Fibroblast of pulmonary artery (primary cell): ENCODE data around the gene MLLT3.

ENCODE experiments used
- DNase-seq: peaks from one replicate; pipeline ENCODE4 v3.0.0-alpha.2; 2010; ENCODE audit warnings: low read depth
- H3K4me3 ChIP-seq: replicated peaks from 2 replicates; pipeline ENCODE4 v1.5.1; 2011; ENCODE audit warnings: low read depth, mild to moderate bottlenecking, control low read depth, low read length, moderate library complexity
- TF ChIP-seq, protein P1 (sequence below): IDR thresholded peaks from 2 replicates; pipeline ENCODE4 v1.5.1; 2011; ENCODE audit warnings: mild to moderate bottlenecking, control low read depth, low read length, inconsistent platforms; ENCODE audit errors: missing control alignments

Gene MLLT3

DNA sequence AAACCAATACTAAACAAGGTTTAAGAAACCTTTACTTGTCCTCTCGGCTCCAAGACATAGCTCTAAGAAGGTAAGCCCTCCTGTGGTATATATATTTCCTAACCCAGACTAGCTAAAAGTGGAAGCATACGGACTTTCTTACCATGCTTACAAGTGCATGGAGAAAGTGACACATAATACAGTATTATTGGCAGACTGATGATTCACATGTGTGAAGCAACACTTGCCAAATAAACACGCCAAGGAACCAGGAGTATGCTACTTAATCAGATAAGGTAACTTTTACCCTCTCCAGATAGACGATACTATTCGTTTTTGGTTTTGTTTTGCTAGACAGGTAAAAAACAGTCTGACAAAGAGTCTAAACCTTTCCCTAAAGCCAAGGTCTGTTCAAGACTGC, 264.1 kb downstream of the MLLT3 start:
- peak; percentile 45 for DNase-seq
- TF ChIP-seq, protein P1, sequence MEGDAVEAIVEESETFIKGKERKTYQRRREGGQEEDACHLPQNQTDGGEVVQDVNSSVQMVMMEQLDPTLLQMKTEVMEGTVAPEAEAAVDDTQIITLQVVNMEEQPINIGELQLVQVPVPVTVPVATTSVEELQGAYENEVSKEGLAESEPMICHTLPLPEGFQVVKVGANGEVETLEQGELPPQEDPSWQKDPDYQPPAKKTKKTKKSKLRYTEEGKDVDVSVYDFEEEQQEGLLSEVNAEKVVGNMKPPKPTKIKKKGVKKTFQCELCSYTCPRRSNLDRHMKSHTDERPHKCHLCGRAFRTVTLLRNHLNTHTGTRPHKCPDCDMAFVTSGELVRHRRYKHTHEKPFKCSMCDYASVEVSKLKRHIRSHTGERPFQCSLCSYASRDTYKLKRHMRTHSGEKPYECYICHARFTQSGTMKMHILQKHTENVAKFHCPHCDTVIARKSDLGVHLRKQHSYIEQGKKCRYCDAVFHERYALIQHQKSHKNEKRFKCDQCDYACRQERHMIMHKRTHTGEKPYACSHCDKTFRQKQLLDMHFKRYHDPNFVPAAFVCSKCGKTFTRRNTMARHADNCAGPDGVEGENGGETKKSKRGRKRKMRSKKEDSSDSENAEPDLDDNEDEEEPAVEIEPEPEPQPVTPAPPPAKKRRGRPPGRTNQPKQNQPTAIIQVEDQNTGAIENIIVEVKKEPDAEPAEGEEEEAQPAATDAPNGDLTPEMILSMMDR, result no peak
- no peak overlapping the region for H3K4me3 ChIP-seq

DNA sequence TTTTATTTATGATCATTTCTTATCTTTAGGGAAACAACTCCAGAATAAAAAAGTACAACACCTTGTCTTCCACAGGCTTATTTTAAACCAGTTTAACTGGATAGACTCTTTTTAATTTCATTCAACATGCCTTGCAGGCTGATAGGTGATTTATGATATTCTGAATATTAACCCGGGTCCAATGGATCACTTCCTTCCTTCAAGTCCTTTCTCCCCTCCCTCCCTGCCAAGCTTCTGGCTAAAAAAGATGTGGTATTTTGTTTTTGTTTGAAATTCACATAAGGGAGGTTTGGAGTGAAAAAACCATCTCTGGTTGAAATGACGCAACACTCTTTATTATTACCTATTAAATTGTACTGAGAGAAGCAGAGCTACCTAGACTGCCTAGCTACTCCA, 265.3 kb downstream of the MLLT3 start:
- TF ChIP-seq, protein P1, result no peak
- peak; percentile 17 for DNase-seq
- no peak overlapping the region for H3K4me3 ChIP-seq

DNA sequence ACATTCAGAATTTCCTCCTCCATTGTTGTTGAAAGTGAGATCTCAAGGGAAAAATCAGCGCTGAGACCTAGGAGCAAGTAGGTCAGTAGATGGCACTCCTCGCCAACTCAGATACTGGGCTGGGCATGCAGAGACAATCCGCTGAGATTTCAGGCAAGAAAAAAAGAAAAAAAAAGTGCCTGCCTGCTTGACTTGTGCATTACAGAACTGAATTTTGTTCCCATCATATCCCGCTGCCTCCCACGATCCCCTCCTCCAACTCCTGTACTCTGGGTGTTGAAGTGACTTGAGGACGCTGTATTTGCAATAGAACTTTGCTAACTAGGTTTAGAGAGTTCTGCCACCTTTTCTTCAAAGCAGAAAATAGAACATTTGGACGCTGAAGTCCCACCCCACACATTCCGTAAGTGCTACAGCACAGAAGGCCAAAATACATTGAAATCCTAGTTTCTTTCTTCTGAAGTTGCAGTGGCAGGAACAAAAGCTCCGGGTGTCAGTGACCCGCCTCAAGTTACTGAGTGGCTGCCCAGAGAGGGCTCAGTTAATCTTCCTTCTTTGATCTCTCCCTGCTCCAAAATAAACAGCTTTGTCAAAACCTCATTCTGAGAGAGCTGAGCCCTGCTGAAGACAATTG, 265.8 kb downstream of the MLLT3 start:
- peak overlapping the region; percentile 31 for H3K4me3 ChIP-seq
- TF ChIP-seq, protein P1, result peak; percentile 63
- DNase-seq, result peak; percentile 92

DNA sequence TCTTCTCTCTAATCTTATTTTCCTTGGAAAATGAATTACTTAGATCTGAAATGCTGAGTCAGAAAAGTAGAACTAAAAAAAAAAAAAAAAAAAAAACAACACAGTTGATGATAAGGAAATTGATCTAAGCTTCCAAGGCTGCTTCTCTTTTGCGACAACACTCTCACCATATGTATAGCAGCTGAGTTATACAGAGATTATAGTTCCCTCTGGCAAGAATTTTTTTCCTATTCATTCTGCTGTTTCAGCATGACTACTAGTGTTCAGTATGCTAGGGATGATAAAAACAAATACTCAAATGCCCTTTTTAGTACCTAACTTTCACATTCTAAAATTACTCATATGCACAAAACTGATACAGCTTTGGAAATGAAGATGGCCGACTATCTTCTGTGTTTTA, 267.3 kb downstream of the MLLT3 start:
- TF ChIP-seq, protein P1, result no peak
- no peak overlapping the region for H3K4me3 ChIP-seq
- peak; percentile 81 for DNase-seq

DNA sequence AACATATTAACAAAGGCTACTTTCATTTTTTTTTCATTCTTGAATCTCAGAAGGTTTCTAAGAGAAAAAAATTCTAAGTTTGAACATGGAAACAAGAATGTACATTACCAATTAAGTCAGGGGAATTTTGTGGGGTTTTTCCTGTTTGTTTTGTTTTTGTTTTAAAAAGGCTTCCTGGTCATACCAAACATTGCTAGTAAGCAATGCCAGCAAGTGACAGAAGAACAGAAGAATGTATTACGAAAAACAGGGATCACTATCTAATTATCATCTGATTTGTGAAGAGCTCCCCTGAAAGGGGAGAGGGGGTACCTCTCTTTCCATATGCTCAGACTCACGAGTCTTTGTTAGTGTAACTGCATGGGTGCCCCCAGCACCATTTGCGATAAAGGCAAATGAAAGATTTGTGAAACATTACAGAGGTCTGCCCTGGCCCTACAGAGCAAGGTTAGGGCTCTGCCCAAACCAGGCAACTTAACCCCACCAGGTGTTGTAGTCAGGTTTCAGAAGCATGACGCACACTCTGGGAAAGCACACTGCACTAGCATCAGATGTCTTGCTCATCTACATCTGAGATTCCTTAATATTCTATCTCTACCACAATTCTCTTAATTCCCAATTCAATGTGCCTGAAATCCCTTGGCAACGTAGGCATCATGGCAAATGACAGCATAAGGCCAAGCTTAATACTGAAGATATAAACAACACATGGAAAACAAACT, 268.2 kb downstream of the MLLT3 start:
- peak; percentile 27 for DNase-seq
- H3K4me3 ChIP-seq, result no peak overlapping the region
- TF ChIP-seq, protein P1, result no peak

DNA sequence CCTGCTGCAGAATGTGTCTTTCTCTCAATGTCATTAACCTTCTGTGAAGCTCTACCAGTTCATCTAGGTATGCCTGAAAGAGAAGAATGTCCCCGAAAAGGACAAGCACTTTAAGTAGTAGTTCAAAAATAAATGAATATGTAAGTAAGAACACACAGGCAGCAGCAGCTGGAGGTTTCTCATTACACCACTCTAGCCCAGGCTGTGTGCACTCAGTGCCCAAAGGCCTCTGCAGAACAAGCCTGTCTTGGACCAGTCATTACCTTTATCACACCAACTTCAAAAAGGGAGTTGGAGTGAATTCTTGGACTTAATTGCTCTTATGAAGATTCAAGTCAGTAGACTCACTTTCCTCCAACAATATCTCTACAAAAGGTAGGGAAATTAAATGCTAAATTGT, 268.8 kb downstream of the MLLT3 start:
- H3K4me3 ChIP-seq, result no peak overlapping the region
- TF ChIP-seq, protein P1, result no peak
- no peak for DNase-seq
